ENCODE results near the gene DPP9. TPM values are rescaled to one million over a fixed set of nuclear protein-coding genes. Genes with fewer than 3 reads are reported as not detected.
"Not testable (repeated sequence)": the region's sequence is repeated elsewhere in the genome, so short reads cannot be mapped to it uniquely, and the experiment has no call there.

Gene DPP9
- total RNA-seq, 2 experiments from 2014 or later = 92.5 to 98.0 TPM

DNA sequence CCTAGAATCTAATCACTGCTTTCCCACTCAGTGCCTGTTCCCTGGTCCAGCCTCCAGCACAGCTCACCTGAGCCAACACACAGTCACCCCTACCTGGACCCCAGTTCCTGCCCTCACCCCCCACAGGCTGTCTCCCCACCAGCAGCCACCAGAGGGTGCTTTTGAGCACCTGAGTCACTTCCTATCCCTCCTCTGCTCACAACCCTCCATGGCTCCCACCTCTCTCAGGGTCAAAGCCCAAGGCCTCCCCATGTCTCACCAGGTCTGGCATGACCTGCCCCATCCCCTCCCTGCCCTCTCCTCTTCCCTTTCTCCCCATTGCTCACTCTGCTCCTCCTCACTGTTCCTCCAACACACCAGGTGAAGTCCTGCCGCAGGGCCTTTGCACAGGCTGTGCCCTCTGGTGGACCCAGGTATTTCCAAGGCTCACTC, 7.1 kb upstream of the DPP9 start:
- no peaks in the 10 kb centered on the region for H3K27me3 Mint-ChIP-seq
- no peaks in the 10 kb centered on the region for H3K36me3 Mint-ChIP-seq
- H3K9me3 Mint-ChIP-seq (ENCODE audit: low read depth) = no peaks in the 10 kb centered on the region
- peaks cover 11% of the 10 kb centered on the region for H3K4me1 Mint-ChIP-seq
- DNase-seq = peak; percentile 76
- H3K4me3 Mint-ChIP-seq = no peak overlapping the region
- H3K27ac Mint-ChIP-seq = no peak overlapping the region
- peak; percentile 69 for ATAC-seq
- CTCF ChIA-PET = interaction anchor here (0.6 to 9.8 kb wide), 6 partner anchors 9 to 265 kb away, joined by 3 to 126 read pairs (median 4); partner anchors contain the start of gene FEM1A

DNA sequence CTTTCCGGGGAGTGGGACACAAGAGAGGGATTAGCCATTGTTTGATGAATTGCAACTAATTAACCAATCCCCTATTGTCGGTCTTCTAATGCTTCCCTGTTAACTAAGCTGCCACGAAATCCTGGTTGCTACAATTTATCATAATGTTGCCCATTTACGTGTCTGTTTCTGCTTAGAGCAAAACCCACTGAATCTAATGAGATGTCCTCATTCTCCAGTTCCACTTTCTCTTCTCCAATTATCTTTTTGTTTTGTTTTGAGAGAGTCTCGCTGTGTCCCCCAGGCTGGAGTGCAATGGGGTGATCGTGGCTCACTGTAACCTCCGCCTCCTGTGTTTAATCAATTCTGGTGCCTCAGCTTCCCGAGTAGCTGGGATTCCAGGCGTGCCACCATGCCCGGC, 5.2 kb upstream of the DPP9 start:
- CTCF ChIA-PET = interaction anchor here (9.8 kb wide), 1 partner anchor 61 kb away, joined by 126 read pairs; the partner anchor contains the start of gene FEM1A
- H3K27me3 Mint-ChIP-seq = no peaks in the 10 kb centered on the region
- no peak overlapping the region for H3K4me3 Mint-ChIP-seq
- H3K4me1 Mint-ChIP-seq = peaks cover 24% of the 10 kb centered on the region
- H3K27ac Mint-ChIP-seq = no peak overlapping the region
- H3K36me3 Mint-ChIP-seq = peaks cover 2% of the 10 kb centered on the region
- DNase-seq (no peak), ATAC-seq (no peak)
- H3K9me3 Mint-ChIP-seq (ENCODE audit: low read depth) = no peaks in the 10 kb centered on the region

DNA sequence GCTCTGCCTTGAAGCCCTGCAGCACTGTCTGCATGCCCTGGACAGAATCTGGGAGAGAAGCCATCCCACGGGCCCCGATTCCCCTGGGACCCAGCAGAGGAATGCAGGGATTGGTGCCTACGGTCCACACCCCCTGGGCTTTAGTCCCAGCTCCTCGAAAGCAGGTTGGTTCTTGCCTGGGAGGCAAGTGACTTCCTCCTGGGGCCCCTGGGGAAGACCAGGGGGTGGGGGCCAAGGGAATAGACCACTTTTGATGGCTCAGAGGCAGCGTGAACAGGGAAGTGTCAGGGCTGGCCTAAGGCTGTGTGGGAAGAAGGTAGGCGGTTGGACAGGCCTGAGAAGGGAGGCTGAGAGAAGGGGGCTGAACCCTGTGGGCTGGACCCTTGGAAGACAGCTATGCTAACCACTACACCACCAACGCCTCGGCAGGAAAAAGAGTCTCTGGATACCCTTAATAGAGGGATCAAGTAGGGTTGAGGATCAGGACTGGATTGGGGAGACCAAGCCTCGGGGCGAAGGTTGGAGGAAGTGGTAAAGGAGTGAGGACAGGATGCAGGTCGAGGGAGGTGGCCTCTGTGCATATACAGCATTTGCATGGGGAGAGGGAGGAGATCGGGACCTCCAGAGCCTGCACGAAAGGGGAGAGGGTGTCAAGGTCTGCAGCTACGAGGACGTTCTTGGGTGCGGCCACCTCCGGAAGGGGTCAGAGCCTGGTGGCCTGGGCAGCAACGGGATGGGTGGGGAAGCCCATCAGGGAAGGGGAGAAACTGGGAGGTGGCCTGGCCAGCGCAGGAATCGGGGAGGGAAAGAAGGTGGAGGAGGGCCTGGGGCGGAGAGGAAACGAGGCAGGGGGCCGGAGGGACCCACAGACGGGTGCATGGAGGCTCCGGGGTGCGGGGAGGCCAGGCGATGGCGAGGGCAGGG, 709 bp downstream of the DPP9 start:
- H3K36me3 Mint-ChIP-seq = peaks cover 23% of the 10 kb centered on the region
- H3K27me3 Mint-ChIP-seq = no peaks in the 10 kb centered on the region
- ATAC-seq (peak; percentile 6), DNase-seq (peak; percentile 74)
- H3K4me1 Mint-ChIP-seq = peaks cover 35% of the 10 kb centered on the region
- H3K27ac Mint-ChIP-seq = peak overlapping the region; percentile 96
- no peaks in the 10 kb centered on the region for H3K9me3 Mint-ChIP-seq (ENCODE audit: low read depth)
- H3K4me3 Mint-ChIP-seq = peak overlapping the region; percentile 100
- CTCF ChIA-PET = interaction anchor here (1.5 to 7.8 kb wide), 2 partner anchors 9 to 67 kb away, joined by 5 to 74 read pairs; partner anchors contain the start of gene FEM1A

DNA sequence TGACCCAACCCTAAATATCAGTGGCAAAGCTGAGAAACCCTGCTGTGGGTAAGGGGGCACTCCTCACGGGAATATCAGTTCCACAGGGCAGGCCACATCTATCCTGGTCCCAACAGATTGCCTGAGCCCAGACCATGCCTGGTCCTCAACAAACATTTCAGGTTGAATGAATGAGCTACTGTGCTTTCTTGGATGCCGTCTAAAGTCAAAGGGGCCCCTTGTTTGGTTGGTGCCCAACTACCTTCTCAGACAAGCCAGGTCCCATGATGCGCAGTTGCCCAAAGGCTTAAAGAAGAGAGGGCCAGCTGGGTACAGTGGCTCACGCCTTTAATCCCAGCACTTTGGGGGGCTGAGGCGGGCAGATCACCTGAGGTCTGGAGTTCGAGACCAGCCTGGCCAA, 2.4 kb downstream of the DPP9 start:
- H3K36me3 Mint-ChIP-seq = peaks cover 31% of the 10 kb centered on the region

DNA sequence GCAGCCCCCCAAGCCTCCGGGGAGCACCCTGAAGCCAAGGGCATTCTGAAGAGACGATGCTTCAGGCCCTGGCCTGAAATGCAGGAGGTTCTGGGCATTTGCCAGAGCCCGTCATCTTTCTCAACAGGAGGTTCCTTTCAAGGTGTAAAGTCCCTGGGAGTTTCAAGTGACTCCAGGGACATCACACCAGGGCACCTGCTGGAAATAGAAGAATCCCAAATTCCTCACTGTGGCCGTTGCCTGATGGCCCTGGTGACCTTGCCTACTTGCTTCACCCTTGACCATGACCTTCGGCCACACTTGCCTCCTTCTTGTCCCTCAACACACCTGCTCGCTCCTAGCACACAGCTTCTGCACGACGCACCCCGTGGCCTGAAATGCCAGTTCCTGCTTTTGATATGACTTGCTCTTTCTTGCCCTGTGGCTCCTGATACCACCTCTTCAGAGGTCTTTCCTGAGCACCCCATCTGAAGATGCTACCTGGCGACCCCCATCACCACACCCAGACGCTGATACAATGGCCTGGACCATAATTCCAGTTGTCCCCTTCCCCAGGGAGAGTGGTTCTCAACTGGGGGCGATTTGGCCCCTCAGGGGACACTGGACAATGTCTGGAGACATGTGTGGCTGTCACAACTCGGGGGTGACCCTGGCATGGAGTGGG, 3.5 kb downstream of the DPP9 start:
- Mint-ChIP-seq H3K36me3 (peaks cover 39% of the 10 kb centered on the region), H3K4me3 (no peak overlapping the region), H3K27me3 (no peaks in the 10 kb centered on the region), H3K4me1 (peaks cover 30% of the 10 kb centered on the region), H3K27ac (no peak overlapping the region), H3K9me3 (ENCODE audit: low read depth) (no peaks in the 10 kb centered on the region)
- no peak for DNase-seq
- no peak for ATAC-seq
- CTCF ChIA-PET = interaction anchor here (1.6 kb wide), 1 partner anchor 8 kb away, joined by 5 read pairs; no protein-coding TSS in a partner anchor

More for the DNA sequence above, 2.4 kb downstream of the DPP9 start:
- no peaks in the 10 kb centered on the region for H3K9me3 Mint-ChIP-seq (ENCODE audit: low read depth)
- CTCF ChIA-PET = interaction anchor here (0.7 to 7.8 kb wide), 4 partner anchors 9 to 83 kb away, joined by 4 to 74 read pairs (median 5); partner anchors contain the start of gene FEM1A
- no peak for ATAC-seq
- H3K27me3 Mint-ChIP-seq = no peaks in the 10 kb centered on the region
- H3K27ac Mint-ChIP-seq = no peak overlapping the region
- H3K4me3 Mint-ChIP-seq = no peak overlapping the region
- DNase-seq = no peak
- H3K4me1 Mint-ChIP-seq = peaks cover 35% of the 10 kb centered on the region

DNA sequence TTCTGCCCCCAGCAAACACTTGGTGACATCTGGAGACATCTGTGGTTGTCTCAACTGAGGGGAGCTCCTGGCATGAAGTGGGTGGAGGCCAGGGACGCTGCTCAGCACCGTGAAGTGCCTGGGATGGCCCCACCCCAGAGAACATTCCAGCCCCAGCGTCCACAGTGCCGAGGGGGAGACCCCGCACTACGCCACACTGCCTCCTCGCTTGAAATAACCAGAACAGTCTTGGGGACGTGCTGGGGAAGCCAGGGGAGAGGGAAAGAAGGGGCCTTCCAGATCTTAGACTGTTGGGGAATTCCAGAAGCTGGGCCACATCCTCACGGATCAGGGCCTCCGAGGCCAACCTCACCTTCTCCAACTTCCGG, 4.2 kb downstream of the DPP9 start:
- Mint-ChIP-seq H3K4me1 (peaks cover 25% of the 10 kb centered on the region), H3K4me3 (no peak overlapping the region), H3K27ac (no peak overlapping the region), H3K9me3 (ENCODE audit: low read depth) (no peaks in the 10 kb centered on the region), H3K27me3 (no peaks in the 10 kb centered on the region), H3K36me3 (peaks cover 42% of the 10 kb centered on the region)
- CTCF ChIA-PET = no interaction called here
- no peak for DNase-seq
- no peak for ATAC-seq

DNA sequence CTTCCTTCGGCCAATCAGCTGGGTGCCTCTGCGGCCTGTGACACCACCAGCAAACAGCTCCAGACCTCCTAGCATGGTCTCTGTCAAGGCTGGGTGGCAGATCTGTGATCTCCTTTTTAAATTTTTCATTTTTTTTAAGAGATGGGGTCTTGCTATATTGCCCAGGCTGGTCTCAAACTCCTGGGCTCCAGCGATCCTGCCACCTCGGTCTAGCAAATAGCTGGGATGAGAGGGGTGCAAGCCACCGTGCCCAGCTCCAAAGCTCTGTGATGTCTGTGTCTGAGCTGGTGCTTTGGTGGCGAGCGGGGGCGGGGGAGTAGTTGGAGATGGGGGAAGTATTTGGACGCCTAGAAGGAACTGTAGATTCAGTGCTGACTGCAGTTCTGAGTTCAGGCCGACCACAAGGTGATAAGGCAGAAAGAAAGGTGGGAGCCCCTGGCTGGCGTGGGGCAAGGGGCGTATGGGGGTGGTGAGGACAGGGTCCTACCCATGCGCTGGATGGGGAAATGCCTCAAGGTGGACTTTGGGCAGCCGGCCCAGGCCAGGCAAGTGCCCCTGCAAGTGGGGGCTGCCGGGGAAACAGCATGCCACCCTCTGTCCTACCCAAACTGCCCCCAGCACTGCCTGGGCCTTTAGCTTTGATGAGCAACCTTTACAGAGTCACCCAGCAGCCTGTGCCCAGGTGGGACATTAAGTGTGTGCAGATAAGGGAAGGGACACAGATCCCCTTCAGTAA, 5.5 kb downstream of the DPP9 start:
- DNase-seq (no peak), ATAC-seq (no peak)
- Mint-ChIP-seq H3K4me1 (peaks cover 22% of the 10 kb centered on the region), H3K4me3 (no peak overlapping the region), H3K9me3 (ENCODE audit: low read depth) (no peaks in the 10 kb centered on the region), H3K36me3 (peaks cover 42% of the 10 kb centered on the region), H3K27me3 (no peaks in the 10 kb centered on the region), H3K27ac (no peak overlapping the region)
- CTCF ChIA-PET = interaction anchor here (0.9 kb wide), 1 partner anchor 73 kb away, joined by 4 read pairs; the partner anchor contains the start of gene FEM1A

DNA sequence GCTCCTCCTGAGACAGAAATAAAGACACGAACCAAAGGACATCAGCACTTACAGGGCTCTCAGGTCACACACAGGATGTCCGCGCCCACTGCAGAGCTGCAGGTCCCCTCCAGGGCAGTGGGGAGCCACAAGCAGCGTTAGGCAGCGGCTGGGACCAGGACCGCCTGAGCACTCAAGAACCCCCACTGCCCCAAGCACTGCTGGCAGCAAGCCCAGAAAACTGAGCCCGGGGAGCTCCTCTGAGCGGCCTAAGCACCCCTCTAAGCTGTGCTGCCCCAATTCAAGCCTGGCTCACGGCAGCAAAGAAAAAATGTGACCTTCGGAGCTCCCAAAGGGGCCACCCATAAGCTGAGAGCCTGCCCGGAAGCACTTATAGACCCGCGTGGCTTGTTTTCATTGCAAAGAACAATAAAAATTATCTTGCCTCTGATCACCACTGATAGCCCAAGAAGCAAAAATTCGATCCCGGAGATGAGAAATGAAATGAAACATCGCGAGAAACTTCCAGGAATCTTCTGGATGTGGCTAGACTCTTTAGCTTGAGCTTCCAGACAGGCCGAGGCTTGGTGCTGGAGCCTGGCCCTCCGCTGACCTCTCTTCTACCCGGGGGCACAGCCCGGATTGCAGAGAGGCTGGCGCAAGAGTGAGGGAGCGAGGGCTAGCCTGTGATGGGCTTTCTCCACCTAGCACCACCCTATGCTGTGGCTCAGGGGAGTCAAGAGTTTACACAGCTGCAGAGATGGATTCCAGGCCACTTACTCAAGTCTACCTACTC, 6.3 kb downstream of the DPP9 start:
- H3K27ac Mint-ChIP-seq = no peak overlapping the region
- CTCF ChIA-PET = interaction anchor here (0.9 kb wide), 1 partner anchor 74 kb away, joined by 4 read pairs; the partner anchor contains the start of gene FEM1A
- peaks cover 47% of the 10 kb centered on the region for H3K36me3 Mint-ChIP-seq

DNA sequence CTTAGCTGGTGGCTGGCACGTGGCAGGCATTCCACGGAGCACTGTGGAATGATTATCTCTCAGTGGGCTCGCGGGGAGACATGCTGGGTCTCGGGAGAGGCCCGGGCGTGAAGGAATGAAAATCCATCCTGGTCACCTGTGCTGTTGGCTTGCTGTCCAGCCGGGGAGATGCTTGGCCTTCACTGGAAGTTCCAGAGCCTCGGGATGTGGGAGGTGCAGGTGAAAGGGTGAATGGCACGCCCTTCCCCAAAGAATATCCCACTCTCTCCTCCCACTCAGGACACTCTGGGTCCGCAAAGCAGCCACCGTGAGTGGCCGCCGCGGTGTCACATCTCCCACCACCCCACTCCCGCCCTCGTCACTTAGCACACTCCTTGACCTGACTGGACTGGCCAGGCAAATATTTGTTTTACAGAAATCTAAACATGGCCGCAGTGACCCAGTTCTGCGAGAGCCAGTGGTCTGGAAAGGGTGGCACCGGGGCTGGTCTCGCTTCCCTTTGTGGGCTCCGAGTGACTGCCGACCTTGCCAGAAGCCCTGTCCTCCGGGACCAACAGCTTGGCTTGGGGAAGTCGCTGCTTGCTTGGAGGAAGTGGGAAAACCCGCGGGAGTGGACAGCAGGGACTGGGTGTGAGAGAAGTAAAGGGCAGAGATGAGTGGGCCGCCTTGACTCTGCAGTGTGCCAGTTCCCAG, 8.0 kb downstream of the DPP9 start:
- ATAC-seq = no peak
- no peaks in the 10 kb centered on the region for H3K27me3 Mint-ChIP-seq
- H3K36me3 Mint-ChIP-seq = peaks cover 52% of the 10 kb centered on the region
- no peaks in the 10 kb centered on the region for H3K9me3 Mint-ChIP-seq (ENCODE audit: low read depth)
- no peak for DNase-seq
- peaks cover 13% of the 10 kb centered on the region for H3K4me1 Mint-ChIP-seq
- H3K4me3 Mint-ChIP-seq = no peak overlapping the region
- H3K27ac Mint-ChIP-seq = no peak overlapping the region
- CTCF ChIA-PET = no interaction called here

More for the DNA sequence above, 6.3 kb downstream of the DPP9 start:
- peaks cover 15% of the 10 kb centered on the region for H3K4me1 Mint-ChIP-seq
- no peaks in the 10 kb centered on the region for H3K27me3 Mint-ChIP-seq
- H3K4me3 Mint-ChIP-seq = no peak overlapping the region
- ATAC-seq = no peak
- H3K9me3 Mint-ChIP-seq (ENCODE audit: low read depth) = no peaks in the 10 kb centered on the region
- DNase-seq = no peak

DNA sequence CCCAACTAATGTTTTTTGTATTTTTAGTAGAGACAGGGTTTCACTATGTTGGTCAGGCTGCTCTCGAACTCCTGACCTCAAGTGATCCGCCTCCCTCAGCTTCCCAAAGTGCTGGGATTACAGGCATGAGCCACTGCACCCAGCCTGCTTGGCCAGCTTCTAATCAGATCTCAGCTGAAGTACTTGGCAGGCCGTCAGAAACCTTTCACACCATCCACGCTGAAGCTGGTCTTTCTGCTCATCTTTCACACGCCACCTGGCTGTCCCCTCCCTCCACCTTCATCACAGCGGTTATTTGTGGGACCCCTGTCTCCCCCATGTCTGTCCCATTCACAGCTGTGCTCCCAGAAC, 8.5 kb downstream of the DPP9 start:
- DNase-seq; H3K27me3 Mint-ChIP-seq; H3K9me3 Mint-ChIP-seq (ENCODE audit: low read depth); ATAC-seq; CTCF ChIA-PET; H3K4me3 Mint-ChIP-seq; H3K27ac Mint-ChIP-seq: not testable (repeated sequence)
- Mint-ChIP-seq H3K36me3 (peaks cover 53% of the 10 kb centered on the region), H3K4me1 (peaks cover 13% of the 10 kb centered on the region)

DNA sequence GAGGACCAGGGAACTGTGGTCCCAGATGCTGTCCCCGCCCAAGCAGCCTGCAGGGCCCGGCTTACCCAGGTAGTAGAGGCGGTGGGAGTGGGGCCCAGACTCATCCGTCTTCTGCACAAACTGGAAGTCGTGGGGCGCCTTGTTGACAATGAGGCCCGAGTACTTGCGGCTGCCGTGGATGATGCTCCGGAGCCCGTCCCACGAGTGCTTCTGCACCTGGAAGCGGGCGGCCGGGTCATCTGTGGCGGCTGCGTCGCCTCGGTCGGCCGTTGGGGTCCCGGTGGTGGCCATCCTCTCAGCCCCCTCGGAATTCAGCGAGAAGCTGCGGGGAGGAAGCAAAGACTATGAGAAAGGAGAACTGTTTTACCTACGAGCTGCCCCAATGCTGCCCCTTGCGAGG, 9.6 kb downstream of the DPP9 start:
- no peak for DNase-seq
- Mint-ChIP-seq H3K4me3 (no peak overlapping the region), H3K36me3 (peaks cover 55% of the 10 kb centered on the region), H3K9me3 (ENCODE audit: low read depth) (no peaks in the 10 kb centered on the region), H3K27me3 (no peaks in the 10 kb centered on the region), H3K4me1 (peaks cover 23% of the 10 kb centered on the region), H3K27ac (no peak overlapping the region)
- ATAC-seq = no peak
- CTCF ChIA-PET = interaction anchor here (0.7 kb wide), 1 partner anchor 45 kb away, joined by 4 read pairs; no protein-coding TSS in a partner anchor

DNA sequence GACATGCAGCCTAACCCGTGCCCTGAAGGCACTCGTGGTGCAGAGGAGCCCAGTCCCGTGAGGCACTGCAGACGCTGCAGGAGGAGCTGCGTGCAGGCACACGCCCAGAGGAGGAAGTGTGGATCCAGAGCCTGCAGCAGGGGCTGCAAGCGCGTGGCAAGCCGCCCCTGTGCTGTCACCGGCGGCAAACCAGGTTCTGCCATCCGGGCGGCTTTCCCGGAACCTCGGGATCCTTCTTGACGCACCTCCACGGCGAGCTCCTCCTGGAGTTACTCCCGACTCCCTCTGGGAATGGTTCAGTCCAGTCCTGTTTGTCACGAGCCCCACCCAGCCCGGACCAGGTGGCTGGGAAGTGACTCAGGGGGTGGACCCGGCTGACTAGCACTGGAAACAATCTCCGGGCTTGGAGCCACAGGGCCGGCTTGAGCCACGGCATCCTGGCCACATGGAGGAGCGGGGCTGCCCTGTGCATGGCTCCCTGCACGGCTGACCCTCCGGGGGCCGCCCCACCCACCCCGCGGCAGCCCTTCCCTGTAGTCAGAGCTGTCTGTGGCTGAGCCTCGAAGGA, 10.2 kb downstream of the DPP9 start:
- Mint-ChIP-seq H3K27me3 (no peaks in the 10 kb centered on the region), H3K27ac (no peak overlapping the region), H3K36me3 (peaks cover 51% of the 10 kb centered on the region), H3K9me3 (ENCODE audit: low read depth) (no peaks in the 10 kb centered on the region), H3K4me3 (no peak overlapping the region), H3K4me1 (peaks cover 24% of the 10 kb centered on the region)
- CTCF ChIA-PET = no interaction called here
- ATAC-seq = no peak
- DNase-seq = no peak

All from activated CD8-positive, alpha-beta memory T cell treated with anti-CD3 and anti-CD28 coated beads, Interleukin-2, amount 10 ng/mL, durations not matched to agents 7 days and 5 days (primary cell).